Measurements from ENCODE around the gene ZNF398. TPM values are rescaled to one million over a fixed set of nuclear protein-coding genes. Genes with fewer than 3 reads are reported as not detected.
A peak's percentile ranks its signal among the peaks of the same experiment; 100 is the strongest.

Gene ZNF398
- total RNA-seq, 1 experiment from 2014 or later, result 9.1 TPM

GRCh38 chr7:149154056-149154455, 6.8 kb downstream of the ZNF398 start:
- H3K4me2 ChIP-seq (ENCODE audit: low read length), result no peak overlapping the region
- H3K4me3 ChIP-seq (ENCODE audit: low read length), result no peak overlapping the region
- no peak for ATAC-seq
- H3K9me2 ChIP-seq (replicated peaks; ENCODE audit: low read length), result no peaks in the 10 kb centered on the region
- no peak for DNase-seq
- H3K27ac ChIP-seq (ENCODE audit: low read length), result no peak overlapping the region
- H2AFZ ChIP-seq (ENCODE audit: low read length), result no peak overlapping the region
- ChIA-PET CTCF (no interaction called here), POLR2A (ENCODE audit: unreplicated experiment) (no interaction called here)
- H3K9me3 ChIP-seq (ENCODE audit: low read length), result no peaks in the 10 kb centered on the region
- peaks cover 9% of the 10 kb centered on the region for H3K36me3 ChIP-seq (ENCODE audit: low read depth, low read length)
- intact Hi-C loops (cut with micrococcal nuclease), result no loop called here
- BruUV-seq (replicated peaks), result no TSS peak
- no peak for TF ChIP-seq EZH2 (IDR thresholded peaks at IDR 0.05; ENCODE audit: low read length, unreplicated experiment)
- TF ChIP-seq EZH2phosphoT487 (IDR thresholded peaks at IDR 0.05; ENCODE audit: borderline replicate concordance, low read length), result no peak
- no peak for TF ChIP-seq CTCF (conservative IDR thresholded peaks at IDR 0.05; ENCODE audit: low read depth, low read length)
- H4K20me1 ChIP-seq (ENCODE audit: low read length), result no peaks in the 10 kb centered on the region
- H3K79me2 ChIP-seq (ENCODE audit: low read length), result peaks cover 47% of the 10 kb centered on the region
- no peaks in the 10 kb centered on the region for H3K27me3 ChIP-seq (ENCODE audit: low read length)
- H3K4me1 ChIP-seq (ENCODE audit: insufficient read depth, low read length), result no peaks in the 10 kb centered on the region
- no peak overlapping the region for H3K9ac ChIP-seq (ENCODE audit: low read length)
- H3F3A ChIP-seq (ENCODE audit: low read length, unreplicated experiment), result no peaks in the 10 kb centered on the region

GRCh38 chr7:149156898-149157297, 9.6 kb downstream of the ZNF398 start:
- Histone ChIP-seq H3K4me2 (ENCODE audit: low read length) (no peak overlapping the region), H3K27ac (ENCODE audit: low read length) (no peak overlapping the region), H3K9me3 (ENCODE audit: low read length) (no peaks in the 10 kb centered on the region), H3K9ac (ENCODE audit: low read length) (no peak overlapping the region), H2AFZ (ENCODE audit: low read length) (no peak overlapping the region), H3K27me3 (ENCODE audit: low read length) (no peaks in the 10 kb centered on the region), H3K4me3 (ENCODE audit: low read length) (no peak overlapping the region), H3F3A (ENCODE audit: low read length, unreplicated experiment) (no peaks in the 10 kb centered on the region), H3K9me2 (replicated peaks; ENCODE audit: low read length) (no peaks in the 10 kb centered on the region), H4K20me1 (ENCODE audit: low read length) (no peaks in the 10 kb centered on the region), H3K4me1 (ENCODE audit: insufficient read depth, low read length) (no peaks in the 10 kb centered on the region; the same call in none of the 2 replicates), H3K36me3 (ENCODE audit: low read depth, low read length) (peaks cover 15% of the 10 kb centered on the region), H3K79me2 (ENCODE audit: low read length) (peaks cover 18% of the 10 kb centered on the region)
- intact Hi-C loops (cut with micrococcal nuclease), result no loop called here
- no TSS peak for BruUV-seq (replicated peaks)
- DNase-seq (no peak), ATAC-seq (no peak)
- ChIA-PET CTCF (no interaction called here), POLR2A (ENCODE audit: unreplicated experiment) (no interaction called here)
- TF ChIP-seq CTCF (conservative IDR thresholded peaks at IDR 0.05; ENCODE audit: low read depth, low read length), result no peak
- no peak for TF ChIP-seq EZH2 (IDR thresholded peaks at IDR 0.05; ENCODE audit: low read length, unreplicated experiment)
- no peak for TF ChIP-seq EZH2phosphoT487 (IDR thresholded peaks at IDR 0.05; ENCODE audit: borderline replicate concordance, low read length)

GRCh38 chr7:149161241-149161848, 14.1 kb downstream of the ZNF398 start:
- ATAC-seq (peak; percentile 76), DNase-seq (peak; percentile 33)
- TF ChIP-seq EZH2phosphoT487 (IDR thresholded peaks at IDR 0.05; ENCODE audit: borderline replicate concordance, low read length), result no peak
- TF ChIP-seq EZH2 (IDR thresholded peaks at IDR 0.05; ENCODE audit: low read length, unreplicated experiment), result no peak
- no peak for TF ChIP-seq CTCF (conservative IDR thresholded peaks at IDR 0.05; ENCODE audit: low read depth, low read length)
- peaks cover 9% of the 10 kb centered on the region for H3K36me3 ChIP-seq (ENCODE audit: low read depth, low read length)
- H3K4me2 ChIP-seq (ENCODE audit: low read length), result peak overlapping the region; percentile 29; the same call in 1 of the 2 replicates
- no peaks in the 10 kb centered on the region; the same call in none of the 2 replicates for H3K4me1 ChIP-seq (ENCODE audit: insufficient read depth, low read length)
- no peaks in the 10 kb centered on the region for H3K9me3 ChIP-seq (ENCODE audit: low read length)
- no peaks in the 10 kb centered on the region for H4K20me1 ChIP-seq (ENCODE audit: low read length)
- H2AFZ ChIP-seq (ENCODE audit: low read length), result no peak overlapping the region
- no peaks in the 10 kb centered on the region for H3K27me3 ChIP-seq (ENCODE audit: low read length)
- POLR2A ChIA-PET (ENCODE audit: unreplicated experiment), result interaction anchor here (0.5 kb wide), 2 partner anchors 14 to 29 kb away, joined by 3 to 4 read pairs; no protein-coding TSS in a partner anchor
- no peaks in the 10 kb centered on the region for H3K9me2 ChIP-seq (replicated peaks; ENCODE audit: low read length)
- BruUV-seq (replicated peaks), result no TSS peak
- intact Hi-C loops (cut with micrococcal nuclease), result no loop called here
- 0 out of 2 replicates have a peak, but pooled peaks cover 3% of the 10 kb centered on the region for H3K79me2 ChIP-seq (ENCODE audit: low read length)
- no peak overlapping the region for H3K4me3 ChIP-seq (ENCODE audit: low read length)
- no peak overlapping the region for H3K9ac ChIP-seq (ENCODE audit: low read length)
- H3F3A ChIP-seq (ENCODE audit: low read length, unreplicated experiment), result no peaks in the 10 kb centered on the region
- CTCF ChIA-PET, result no interaction called here
- H3K27ac ChIP-seq (ENCODE audit: low read length), result no peak overlapping the region
